GM18907 (cell line): Measurements from ENCODE around the gene PIAS1.
"Not testable (repeated sequence)": the region's sequence is repeated elsewhere in the genome, so short reads cannot be mapped to it uniquely, and the experiment has no call there.

Experiments
- ATAC-seq: cut with Tn5 transposase; IDR thresholded peaks from one replicate; pipeline ENCODE4 v1.9.1; 2021; ENCODE audit warnings: mild to moderate bottlenecking, moderate library complexity; ENCODE audit not compliant: unreplicated experiment

Gene PIAS1

DNA sequence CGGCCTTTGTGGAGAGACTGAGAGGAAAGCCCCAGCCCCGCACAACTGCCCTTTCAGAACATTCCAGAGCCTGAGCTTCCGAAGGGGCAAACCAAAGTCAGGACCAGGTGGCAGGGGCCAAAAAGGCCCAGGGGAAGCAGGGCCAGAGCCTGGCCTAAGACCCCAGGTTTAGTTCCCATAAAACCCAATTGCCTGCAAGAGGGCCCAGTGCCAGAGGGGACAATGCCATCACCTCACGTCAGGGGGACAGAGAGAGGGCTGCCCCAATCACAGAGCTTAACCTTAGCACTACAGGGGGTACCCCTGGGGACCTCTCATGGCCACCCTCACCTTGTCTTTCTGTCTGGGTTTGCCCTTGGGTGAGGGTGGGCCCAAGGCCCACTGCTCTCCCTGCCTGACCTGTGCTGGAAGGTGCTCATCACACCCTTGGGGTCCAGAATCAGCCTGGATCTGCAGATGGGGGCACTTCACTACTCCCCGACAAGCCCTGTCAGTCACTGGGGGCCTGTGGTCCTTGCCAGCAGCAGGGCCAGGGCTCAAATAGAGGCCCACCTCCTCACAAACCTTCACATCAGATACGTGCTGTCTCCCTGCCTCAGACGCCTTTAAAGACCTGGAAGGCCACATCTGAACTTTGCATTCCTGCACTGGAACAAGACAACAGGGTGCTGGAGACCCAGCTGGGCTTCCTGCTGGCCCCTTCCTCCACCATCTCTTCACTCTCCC is 147.2 kb downstream of the PIAS1 start:
- no peak for ATAC-seq

DNA sequence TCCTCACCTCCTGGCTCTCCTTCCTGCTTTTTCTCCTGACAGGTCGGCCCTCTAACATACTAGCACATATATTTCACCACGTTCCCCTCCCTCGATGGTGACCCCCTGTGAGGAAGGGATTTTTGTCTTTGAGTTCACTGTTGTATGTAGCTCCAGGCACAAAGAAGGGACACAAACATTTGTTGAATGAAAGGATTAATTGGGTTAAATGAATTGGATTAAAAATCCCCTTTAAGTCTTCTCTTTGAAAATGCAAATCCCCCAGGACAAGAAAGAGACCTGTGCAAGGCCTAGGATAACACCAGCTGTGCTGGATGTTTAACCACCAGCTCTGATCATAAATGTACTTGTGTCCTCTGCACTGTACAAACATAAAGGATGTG is 147.8 kb downstream of the PIAS1 start:
- ATAC-seq: no peak

DNA sequence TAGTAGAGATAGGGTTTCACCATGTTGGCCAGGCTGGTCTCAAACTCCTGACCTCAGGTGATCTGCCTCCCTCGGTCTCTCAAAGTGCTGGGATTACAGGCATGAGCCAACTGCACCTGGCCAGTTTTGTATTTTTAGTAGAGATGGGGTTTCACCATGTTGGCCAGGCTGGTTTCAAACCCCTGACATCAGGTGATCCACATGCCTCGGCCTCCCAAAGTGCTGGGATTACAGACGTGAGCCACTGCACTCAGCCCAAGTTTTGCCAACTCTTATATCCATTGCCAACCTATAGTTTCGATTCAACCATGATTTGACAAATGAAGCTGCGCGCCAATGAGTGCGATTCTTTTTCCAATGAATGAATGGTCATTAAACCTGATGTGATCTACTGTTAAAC is 148.9 kb downstream of the PIAS1 start:
- not testable (repeated sequence) for ATAC-seq

DNA sequence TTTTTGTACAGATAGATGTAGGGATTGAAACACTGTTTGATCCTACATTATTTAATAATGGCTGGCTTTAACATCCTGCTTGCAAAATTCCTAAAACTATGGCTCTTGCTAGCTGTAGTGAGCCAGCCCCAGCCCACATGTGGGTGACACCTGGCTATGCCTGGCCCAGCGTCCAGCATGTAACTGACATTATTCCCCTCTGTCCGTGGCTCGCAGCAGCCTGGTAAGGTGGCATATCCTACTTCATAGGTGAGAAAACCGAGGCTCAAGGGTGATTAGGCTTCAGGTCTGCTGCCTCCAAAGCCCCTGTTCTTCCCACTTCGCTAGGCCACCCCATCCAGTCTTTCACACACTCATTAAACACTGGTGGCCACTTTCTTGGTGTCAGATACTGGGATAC is 149.4 kb downstream of the PIAS1 start:
- ATAC-seq: no peak

DNA sequence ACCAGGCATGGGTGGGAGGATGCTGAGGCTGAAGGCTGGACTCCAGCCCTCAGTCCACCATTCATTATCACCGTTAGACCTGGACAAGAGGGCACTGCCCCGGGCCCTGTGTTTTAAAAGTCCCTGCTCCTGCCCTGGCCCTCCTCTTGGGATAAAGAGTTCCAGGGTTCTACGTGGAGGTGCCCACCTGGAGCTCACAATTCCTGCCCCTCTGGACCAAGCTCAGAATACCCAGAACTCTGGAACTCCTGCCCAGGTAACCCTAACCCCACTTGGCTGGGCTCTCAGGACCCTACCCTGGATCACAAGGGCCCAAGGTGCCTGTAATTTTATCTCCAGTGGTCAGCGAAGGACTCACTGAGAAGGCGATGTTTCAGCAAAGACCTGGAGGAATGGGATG is 149.8 kb downstream of the PIAS1 start:
- ATAC-seq: no peak

DNA sequence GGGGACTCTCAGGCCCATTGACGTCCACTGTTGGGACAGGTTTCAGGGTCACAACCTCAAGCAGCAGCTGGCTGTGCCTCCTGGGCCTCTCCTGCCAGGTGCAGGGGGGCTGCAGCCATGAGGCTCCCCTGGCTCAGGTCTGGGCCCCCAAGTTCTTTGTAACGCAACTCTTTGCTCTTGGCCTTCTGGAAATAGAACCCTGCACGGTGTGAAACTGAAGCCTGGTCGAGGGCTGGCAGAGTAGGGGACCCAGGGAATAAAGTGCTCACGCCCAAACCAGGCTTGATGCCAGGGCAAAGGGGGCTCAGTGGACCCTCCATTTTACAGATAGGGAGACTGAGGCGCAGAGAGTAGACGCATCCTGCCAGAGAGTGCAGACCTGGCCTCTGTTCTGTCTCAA is 150.2 kb downstream of the PIAS1 start:
- no peak for ATAC-seq

DNA sequence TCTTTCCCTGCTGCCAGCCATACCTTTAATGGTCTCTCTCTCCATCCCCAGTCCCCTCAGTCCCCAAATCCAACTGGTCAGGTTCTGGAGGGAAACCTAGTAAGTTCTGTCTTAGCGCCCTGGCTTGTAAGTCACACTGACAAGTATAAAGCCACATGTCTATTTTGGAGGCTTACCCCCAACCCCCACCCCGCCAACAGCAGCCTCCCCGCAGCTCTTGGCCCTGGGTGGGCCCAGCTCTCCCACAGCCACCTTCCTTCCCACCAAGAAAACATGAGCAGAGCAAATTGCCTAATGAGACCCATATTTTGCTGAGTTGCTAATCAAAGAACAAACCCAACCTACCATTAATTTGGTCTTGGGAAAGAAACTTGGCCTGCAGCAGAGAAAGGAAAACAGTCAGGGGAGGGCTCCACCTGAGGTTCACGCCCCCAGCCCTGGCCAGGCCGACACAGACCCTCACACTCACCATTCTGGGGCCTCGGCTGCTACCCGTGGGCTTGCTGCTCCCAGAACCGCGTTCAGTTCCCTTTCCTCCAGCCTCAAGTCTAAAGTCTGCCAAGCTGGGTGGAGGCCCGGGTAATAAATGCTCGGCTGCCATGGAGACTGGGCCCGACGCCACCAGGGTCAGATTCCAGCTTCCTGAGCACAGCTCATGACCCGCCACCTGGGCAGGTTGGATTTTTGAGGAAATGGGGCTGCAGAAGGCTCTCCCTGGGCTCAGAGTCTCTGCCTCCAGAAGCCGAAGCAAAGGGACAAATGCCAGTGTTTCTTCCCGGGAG is 150.9 kb downstream of the PIAS1 start, which contains the start of gene CALML4:
Gene CALML4 (minus strand): TSS at position 557 of the 782 bp plus-strand sequence. CDS start 85 bp downstream, at position 472.
- no peak for ATAC-seq

DNA sequence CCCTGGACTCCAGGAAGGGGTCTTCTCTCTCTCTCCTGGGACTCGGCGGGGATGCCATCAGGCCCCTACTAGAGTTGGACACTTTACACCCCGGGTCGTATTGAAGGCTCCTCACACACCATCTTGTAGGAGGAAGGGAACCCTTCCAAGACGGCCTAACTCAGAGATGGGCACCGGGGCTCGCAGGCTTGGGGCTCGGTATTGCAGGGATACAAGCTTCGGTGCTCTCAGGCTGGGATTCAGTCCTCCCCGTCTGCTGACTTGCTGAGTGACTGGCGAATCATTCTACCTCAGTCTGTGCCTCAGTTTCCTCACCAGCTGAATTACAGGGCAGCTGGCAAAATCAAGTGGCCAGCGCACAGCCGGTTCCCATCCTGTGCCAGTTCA is 151.4 kb downstream of the PIAS1 start:
- no peak for ATAC-seq

DNA sequence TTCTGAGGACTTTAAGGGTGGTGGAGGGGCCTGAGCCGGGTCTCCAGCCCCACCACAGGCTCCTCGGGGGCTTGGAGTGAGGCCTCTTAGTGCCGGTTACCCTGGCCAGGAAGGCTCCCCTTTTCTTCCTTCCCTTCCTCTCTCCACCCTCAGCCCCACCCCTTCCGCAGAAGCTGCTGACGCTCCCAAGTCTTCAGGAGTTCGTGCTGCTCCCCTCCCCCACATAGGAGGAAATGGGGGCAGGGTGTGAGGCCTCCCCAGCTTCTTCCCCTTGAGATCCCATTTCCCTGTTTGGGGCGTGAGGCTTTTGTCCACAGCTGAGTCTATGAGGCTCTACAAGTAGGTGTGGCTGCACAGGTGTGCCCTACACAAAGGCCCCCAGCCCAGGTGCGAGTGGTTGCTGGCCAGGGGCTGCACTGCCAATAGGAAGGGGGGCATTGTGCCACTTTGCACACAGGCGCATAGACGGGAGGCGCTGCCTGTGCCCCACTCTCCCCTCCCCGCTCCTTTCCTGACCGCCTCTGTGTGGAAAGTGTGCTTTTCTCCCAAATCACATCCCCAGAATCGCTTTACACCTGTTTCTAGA is 151.9 kb downstream of the PIAS1 start:
- no peak for ATAC-seq

DNA sequence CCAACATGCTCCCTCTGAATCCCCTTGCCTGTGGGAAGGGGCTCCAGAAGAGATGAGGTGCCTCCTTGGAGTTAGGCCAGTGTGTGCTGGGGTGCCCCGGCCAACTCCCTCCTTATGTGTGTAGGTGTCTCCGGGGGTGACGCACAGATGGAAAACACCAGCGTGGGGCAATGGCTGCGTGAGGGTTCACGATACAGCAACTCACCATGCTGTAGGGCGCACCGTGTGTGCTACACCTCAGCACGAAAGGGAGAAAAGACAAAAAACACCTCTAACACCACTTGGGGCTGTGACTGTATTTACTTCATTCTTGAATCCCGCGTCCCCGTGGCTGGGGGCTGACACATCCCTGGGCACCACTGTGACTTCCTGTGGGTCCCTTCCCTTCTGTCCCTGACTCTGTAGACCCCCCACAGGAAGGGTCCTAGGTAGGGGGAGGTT is 152.6 kb downstream of the PIAS1 start:
- no peak for ATAC-seq

DNA sequence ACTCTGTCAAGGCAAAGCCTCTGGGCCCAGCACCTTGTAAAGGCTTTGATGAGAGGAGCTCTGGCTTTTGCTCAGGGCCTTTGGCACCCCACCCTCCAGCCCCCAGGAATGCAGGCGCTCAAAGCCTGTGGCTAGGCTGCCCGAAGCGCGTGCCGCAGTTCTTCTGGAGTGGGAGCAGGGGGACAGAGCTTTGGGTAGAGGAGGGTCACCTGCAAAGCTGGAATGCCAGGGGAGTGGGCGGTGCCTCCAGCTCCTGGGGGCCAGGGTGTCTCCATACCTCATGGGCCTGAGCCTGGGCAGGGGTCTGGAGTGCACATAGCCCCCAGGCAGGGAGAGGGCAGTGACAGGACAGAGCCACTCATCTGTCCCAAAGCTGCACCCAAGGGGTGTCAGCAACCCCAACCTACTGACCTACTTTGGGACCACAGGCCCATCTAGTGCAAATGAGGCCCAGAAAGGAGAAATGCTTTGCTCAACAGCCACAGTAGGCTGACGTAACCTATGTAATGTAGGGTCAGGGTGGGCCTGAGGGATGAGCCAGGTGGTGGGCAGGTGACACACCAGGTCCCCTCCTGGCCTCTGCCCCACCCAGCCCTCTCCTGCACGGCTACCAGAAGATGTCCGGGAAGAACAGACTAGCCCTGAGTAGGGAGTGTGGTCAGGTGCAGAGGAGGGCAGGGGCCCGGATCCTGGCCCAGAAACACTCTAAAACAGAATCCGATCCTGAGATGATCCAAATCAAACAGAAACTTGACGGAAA is 153.2 kb downstream of the PIAS1 start:
- ATAC-seq: no peak

DNA sequence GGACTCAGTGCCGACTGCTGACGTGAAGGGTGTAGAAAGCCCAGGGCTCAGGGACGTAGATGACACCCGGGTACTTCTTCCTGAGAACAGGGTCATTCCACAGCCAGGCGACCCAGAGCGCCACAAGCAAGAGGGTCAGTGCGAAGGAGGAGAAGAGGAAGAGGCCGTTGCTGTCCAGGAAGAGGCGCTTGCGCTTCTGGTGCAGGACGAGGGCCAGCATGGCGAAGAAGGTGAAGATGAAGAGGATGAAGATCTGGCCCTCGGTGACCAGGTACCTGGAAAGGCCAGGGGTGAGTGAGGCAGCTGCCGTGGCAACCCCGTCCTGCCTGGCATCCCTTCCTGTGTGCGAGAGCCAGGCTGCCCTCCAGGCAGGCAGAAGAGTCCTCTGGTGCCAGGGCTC is 154.0 kb downstream of the PIAS1 start:
- ATAC-seq: no peak

DNA sequence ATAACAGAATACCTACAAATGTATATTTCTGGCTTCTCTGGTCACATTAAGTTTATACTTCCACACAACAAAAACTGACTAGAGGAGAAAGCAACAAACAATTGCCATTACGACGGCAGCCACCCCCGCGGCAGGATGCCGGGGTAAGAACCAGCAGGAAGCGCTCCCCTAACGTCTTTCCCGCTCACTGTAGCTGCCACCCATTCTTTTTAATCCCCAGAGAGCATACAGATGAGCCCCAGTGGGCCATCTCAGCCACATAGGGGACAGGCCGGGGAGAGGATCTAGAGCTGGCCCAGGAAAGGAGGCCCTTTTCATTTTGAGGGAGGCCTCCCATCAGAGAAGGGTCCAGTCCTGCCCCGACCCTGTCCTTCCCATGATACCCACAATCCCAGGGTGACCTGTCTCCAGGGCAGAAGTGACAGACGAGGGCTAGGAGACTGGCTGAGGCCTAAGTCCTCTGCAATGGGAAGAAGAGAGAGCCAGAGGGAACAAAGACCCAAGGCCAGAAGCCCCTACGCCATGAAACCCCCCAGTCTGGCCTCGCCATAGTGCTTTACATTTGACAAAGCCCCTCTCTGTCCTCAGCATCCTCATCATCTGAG is 154.6 kb downstream of the PIAS1 start:
- no peak for ATAC-seq

DNA sequence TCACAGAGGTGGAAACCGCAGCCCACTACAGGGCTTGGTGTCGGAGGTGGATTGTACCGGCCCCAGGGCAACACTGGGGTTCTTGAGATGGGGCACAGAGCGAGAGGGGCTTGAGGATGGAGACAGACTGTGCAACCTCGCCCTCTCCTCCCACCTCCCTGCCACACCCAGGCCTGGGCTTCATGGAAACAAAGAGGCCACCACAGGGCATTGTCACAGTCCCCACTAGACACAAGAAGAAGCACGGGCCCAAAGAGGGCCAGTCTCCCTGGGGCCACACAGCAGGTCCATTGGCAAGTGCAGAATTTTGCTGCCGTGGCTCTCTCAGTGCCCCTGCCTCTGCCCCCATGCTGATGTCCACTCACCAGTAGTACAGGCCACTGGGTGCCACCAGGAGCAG is 155.2 kb downstream of the PIAS1 start:
- ATAC-seq: no peak

DNA sequence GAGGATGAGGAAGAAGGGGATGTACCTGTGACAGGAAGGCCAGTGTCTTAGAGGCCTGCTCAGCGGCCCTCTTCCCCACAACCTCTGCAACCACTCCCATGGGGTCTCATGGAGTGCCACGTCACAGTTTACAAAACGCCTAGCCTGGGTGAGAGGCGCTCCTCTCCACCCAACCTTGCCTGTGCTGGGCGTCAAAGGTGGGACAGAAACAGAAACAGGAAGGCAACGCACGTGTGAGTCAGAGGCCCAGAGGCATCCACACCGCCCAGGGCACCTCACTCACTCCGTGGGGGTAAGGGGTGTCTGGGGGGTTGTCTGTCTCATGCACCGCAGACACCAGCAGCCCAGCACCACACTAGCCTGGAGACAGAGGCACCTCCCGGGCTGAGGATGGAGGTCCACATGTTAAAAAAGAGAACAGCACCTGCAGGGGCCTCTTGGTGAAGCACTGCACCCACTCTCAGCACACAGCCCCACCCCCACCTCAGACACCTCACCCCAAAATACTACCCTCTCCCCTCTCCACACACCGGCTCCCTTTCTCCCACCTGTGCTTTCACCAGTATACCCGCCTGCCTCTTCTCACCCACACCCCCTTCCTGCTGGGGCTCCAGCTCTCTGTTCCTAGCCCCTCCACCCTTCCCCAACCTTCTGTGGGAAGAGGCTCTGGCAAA is 155.8 kb downstream of the PIAS1 start:
- ATAC-seq: peak; percentile 48

DNA sequence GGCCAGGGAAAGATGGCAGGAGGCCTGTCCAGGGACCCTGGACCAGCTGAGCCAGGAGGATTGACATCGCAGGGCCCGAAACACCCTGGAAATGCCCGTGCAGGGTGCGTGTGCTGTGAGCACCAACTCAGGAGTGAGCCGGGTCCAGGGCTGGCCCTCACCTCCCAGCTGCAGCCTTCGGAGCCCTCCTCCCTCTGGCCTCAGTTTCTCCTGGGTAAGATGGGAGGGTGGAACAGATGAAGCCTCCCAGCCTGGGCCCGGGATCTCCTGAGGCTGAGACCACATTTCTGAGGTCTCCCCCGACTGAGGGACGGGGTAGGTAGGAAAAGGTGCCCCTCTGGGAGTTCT is 156.3 kb downstream of the PIAS1 start:
- no peak for ATAC-seq

DNA sequence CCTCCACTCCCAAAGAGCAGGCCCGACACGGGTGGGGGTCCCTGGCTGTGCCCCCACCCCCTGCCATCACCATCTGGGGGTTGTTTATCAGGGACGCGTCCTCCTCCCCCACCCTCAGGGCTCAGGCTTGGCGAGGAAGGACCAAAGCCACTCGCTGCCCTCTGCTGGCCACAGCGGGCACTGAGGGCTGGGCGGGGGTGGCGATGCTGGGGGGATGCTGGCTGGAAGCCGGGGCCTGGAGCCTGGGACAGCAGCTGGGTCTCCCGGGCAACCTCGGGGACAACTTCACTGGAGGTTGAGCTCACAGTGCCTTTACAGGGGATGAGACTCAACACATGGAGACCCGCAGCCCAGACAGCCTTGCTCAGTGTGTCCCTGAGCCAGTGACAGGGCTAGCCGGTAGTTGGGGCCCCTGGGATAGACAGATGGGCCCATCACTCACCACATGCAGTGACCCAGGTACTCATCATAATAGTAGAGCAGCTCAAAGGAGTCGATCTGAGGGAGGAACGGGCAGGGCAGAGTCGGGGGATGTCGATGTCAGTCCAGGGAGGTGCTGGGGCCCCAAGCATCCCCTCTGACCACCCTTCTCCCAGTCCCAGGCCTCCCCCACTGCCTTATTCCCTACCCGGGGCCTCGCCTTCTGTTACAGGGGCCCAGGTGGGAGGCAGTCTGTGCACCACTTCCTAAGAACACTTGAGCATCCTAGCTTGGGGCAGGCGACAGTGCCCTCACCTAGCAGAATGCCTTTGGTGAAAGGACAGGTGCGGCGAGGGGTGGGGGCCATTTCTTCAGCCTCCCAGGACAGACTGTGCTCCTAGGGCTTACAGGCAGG is 156.9 kb downstream of the PIAS1 start:
- ATAC-seq: no peak

DNA sequence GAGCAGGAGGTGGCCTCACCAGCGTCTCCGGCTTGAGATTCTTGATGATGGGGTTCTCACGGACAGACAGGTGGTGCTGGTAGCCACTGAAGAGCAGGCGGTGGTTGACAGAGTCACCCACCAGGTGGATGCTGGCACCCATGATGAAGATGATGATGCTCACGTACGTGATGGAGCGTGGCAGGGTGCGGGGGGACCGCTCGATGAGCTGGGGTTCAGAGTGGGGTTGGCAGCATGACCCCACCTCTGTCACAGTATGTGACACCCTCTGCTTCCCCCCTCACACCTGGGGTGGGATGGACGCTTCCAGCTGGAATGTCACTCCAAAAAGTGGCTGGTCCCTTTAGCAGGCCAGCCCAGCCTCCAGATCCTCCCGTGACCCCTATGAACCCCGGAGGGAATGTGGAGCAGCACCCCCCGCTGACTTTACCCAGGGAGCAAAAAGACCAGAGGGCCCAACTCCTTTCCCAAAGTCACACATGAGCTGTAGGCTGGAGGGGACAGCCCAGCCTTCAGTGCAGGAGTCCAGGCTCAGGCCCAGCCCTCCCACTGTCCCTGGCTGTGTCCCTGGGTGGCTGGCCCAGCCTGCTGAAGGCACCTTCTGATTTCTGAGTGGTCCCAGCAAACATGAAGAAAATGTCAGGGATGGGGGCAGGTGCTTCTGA is 157.7 kb downstream of the PIAS1 start:
- no peak for ATAC-seq

DNA sequence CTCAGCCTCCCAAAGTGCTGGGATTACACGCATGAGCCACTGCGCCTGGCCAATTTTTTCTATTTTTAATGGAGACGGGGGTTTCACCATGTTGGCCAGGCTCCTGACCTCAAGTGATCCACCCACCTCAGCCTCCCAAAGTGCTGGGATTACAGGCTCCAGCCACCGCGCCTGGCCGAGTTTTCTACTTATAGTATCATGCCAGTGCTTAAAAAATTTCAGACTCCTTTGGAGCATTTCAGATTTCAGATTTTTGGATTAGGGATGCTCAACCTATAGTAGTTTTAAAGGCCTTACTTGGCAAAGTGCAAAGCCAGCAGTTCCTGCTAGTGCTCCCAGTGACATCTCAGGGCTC is 159.4 kb downstream of the PIAS1 start:
- ATAC-seq: not testable (repeated sequence)
